Hepatocyte (in vitro differentiated cells): ENCODE results near the gene UBE3C. TPM values are rescaled to one million over a fixed set of nuclear protein-coding genes. Genes with fewer than 3 reads are reported as not detected.

Source experiments
- DNase-seq: peaks from one replicate; pipeline ENCODE4 v3.0.0-alpha.2; 2016; ENCODE audit warnings: low spot score
- H2AFZ ChIP-seq: fragments of 200-600 bp; sonication (generic); 2 replicates; pipeline ENCODE4 v1.6.0; 2016; ENCODE audit warnings: antibody characterized with exemption, mild to moderate bottlenecking
- H3K27ac ChIP-seq: fragments of 200-600 bp; sonication (generic); 2 replicates; pipeline ENCODE4 v1.5.1; 2016; ENCODE audit warnings: mild to moderate bottlenecking
- H3K27me3 ChIP-seq: fragments of 200-600 bp; sonication (generic); 2 replicates; pipeline ENCODE4 v1.6.1; 2016
- H3K36me3 ChIP-seq: fragments of 200-600 bp; sonication (generic); replicated peaks from 2 replicates; pipeline ENCODE4 v1.5.1; 2016; ENCODE audit warnings: low read depth; ENCODE audit not compliant: insufficient read depth
- H3K4me1 ChIP-seq: fragments of 200-600 bp; sonication (generic); 2 replicates; pipeline ENCODE4 v1.5.1; 2016; ENCODE audit warnings: mild to moderate bottlenecking, moderate library complexity; ENCODE audit not compliant: insufficient read depth
- H3K4me2 ChIP-seq: fragments of 200-600 bp; sonication (generic); 2 replicates; pipeline ENCODE4 v1.6.0; 2016
- H3K4me3 ChIP-seq: fragments of 200-600 bp; sonication (generic); 2 replicates; pipeline ENCODE4 v1.5.1; 2016; ENCODE audit warnings: mild to moderate bottlenecking
- H3K79me2 ChIP-seq: fragments of 200-600 bp; sonication (generic); 2 replicates; pipeline ENCODE4 v1.6.0; 2017; ENCODE audit warnings: mild to moderate bottlenecking
- H3K9me2 ChIP-seq: fragments of 200-600 bp; sonication (generic); replicated peaks from 2 replicates; pipeline ENCODE4 v1.6.0; 2017; ENCODE audit warnings: mild to moderate bottlenecking; ENCODE audit not compliant: insufficient read depth
- H3K9me3 ChIP-seq: fragments of 200-600 bp; sonication (generic); 2 replicates; pipeline ENCODE4 v1.5.1; 2016; ENCODE audit warnings: low read depth, mild to moderate bottlenecking
- H4K20me1 ChIP-seq: fragments of 200-600 bp; sonication (generic); 2 replicates; pipeline ENCODE4 v1.6.0; 2016; ENCODE audit warnings: mild to moderate bottlenecking; ENCODE audit not compliant: insufficient read depth, poor library complexity, severe bottlenecking
- CTCF ChIP-seq: fragments of 200-600 bp; sonication (generic); IDR thresholded peaks from 2 replicates; pipeline ENCODE4 v1.5.1; 2016; ENCODE audit warnings: antibody characterized with exemption, mild to moderate bottlenecking; ENCODE audit not compliant: poor library complexity
- EZH2 ChIP-seq: fragments of 200-600 bp; sonication (generic); IDR thresholded peaks from 2 replicates; pipeline ENCODE4 v1.6.1; 2016; ENCODE audit warnings: antibody characterized with exemption, mild to moderate bottlenecking, borderline replicate concordance
- EZH2phosphoT487 ChIP-seq: fragments of 200-600 bp; sonication (generic); IDR thresholded peaks from one replicate; pipeline ENCODE4 v1.6.1; 2018; ENCODE audit warnings: antibody characterized with exemption, mild to moderate bottlenecking, low read depth, moderate library complexity; ENCODE audit not compliant: unreplicated experiment, severe bottlenecking
- WGBS: methylation state at CpG from one replicate; pipeline ENCODE4 v1.1.6; 2016; ENCODE audit warnings: low lambda C conversion rate; ENCODE audit errors: missing lambda C conversion rate; 5-methylcytosine and 5-hydroxymethylcytosine counted together
- polyA plus RNA-seq: library from polyadenylated mRNA; unstranded; fragments of >200 nt; fragmentation: Nextera tagmentation; extraction: Ambion mirVana; gene quantifications from 2 replicates; pipeline ENCODE4 v1.2.1, GENCODE V29; 2016
- total RNA-seq: library from RNA; depleted of rRNA; stranded (reverse); fragments of >200 nt; gene quantifications from 2 replicates; pipeline ENCODE4 v1.2.3, GENCODE V29; 2014

UBE3C gene
- total and polyA plus RNA-seq, 2 experiments from 2014 or later: 24.6 to 72.6 TPM

- WGBS: 96% methylated on average over 21 of the region's 24 CpGs
- H3K4me2 ChIP-seq: no peak overlapping the region
- no peak overlapping the region for H2AFZ ChIP-seq
Measured at GRCh38 chr7:157280216-157280841, 141.6 kb downstream of the UBE3C start.

GRCh38 chr7:157281221-157281998 lies 142.7 kb downstream of the UBE3C start:
- Histone ChIP-seq H3K9me3 (no peaks in the 10 kb centered on the region), H2AFZ (no peak overlapping the region), H3K36me3 (no peaks in the 10 kb centered on the region), H3K27ac (peak overlapping the region; percentile 57), H3K4me2 (no peak overlapping the region), H3K27me3 (no peaks in the 10 kb centered on the region), H3K4me3 (no peak overlapping the region), H3K4me1 (no peaks in the 10 kb centered on the region), H4K20me1 (no peaks in the 10 kb centered on the region), H3K79me2 (no peaks in the 10 kb centered on the region), H3K9me2 (no peaks in the 10 kb centered on the region)
- no peak for DNase-seq
- TF ChIP-seq EZH2: no peak
- WGBS: 91% methylated on average over 24 of the region's 24 CpGs

More at GRCh38 chr7:157280216-157280841, 141.6 kb downstream of the UBE3C start:
- H4K20me1 ChIP-seq: no peaks in the 10 kb centered on the region
- H3K4me1 ChIP-seq: no peaks in the 10 kb centered on the region
- H3K27me3 ChIP-seq: no peaks in the 10 kb centered on the region
- DNase-seq: no peak
- H3K27ac ChIP-seq: no peak overlapping the region
- H3K4me3 ChIP-seq: no peak overlapping the region
- no peaks in the 10 kb centered on the region for H3K36me3 ChIP-seq
- H3K9me3 ChIP-seq: no peaks in the 10 kb centered on the region
- no peaks in the 10 kb centered on the region for H3K9me2 ChIP-seq
- TF ChIP-seq EZH2phosphoT487 (no peak), EZH2 (no peak), CTCF (no peak)
- H3K79me2 ChIP-seq: no peaks in the 10 kb centered on the region

- WGBS: 69% methylated on average over 19 of the region's 25 CpGs
Measured at GRCh38 chr7:157282141-157282801, 143.5 kb downstream of the UBE3C start.

More at GRCh38 chr7:157282141-157282801, 143.5 kb downstream of the UBE3C start:
- peak; percentile 49 for DNase-seq
- no peak overlapping the region for H3K4me3 ChIP-seq
- no peak for TF ChIP-seq EZH2phosphoT487
- no peak for TF ChIP-seq EZH2
- TF ChIP-seq CTCF: no peak
- no peaks in the 10 kb centered on the region for H3K9me3 ChIP-seq
- H3K4me1 ChIP-seq: no peaks in the 10 kb centered on the region
- H3K36me3 ChIP-seq: no peaks in the 10 kb centered on the region
- H3K4me2 ChIP-seq: no peak overlapping the region
- H3K27ac ChIP-seq: peak overlapping the region; percentile 57
- H3K9me2 ChIP-seq: no peaks in the 10 kb centered on the region
- no peak overlapping the region for H2AFZ ChIP-seq
- H3K79me2 ChIP-seq: no peaks in the 10 kb centered on the region
- H4K20me1 ChIP-seq: no peaks in the 10 kb centered on the region
- H3K27me3 ChIP-seq: no peaks in the 10 kb centered on the region
